Stimulated activated CD8-positive, alpha-beta memory T cell treated with anti-CD3 and anti-CD28 coated beads, Interleukin-15, amount 100 ng/mL, for 1 hour (primary cell): ENCODE measurements around the gene SNAPC4.

Experiments
- DNase-seq: peaks from one replicate; pipeline ENCODE4 v3.0.0-alpha.2; 2020; ENCODE audit warnings: low read depth

Gene SNAPC4, protein sequence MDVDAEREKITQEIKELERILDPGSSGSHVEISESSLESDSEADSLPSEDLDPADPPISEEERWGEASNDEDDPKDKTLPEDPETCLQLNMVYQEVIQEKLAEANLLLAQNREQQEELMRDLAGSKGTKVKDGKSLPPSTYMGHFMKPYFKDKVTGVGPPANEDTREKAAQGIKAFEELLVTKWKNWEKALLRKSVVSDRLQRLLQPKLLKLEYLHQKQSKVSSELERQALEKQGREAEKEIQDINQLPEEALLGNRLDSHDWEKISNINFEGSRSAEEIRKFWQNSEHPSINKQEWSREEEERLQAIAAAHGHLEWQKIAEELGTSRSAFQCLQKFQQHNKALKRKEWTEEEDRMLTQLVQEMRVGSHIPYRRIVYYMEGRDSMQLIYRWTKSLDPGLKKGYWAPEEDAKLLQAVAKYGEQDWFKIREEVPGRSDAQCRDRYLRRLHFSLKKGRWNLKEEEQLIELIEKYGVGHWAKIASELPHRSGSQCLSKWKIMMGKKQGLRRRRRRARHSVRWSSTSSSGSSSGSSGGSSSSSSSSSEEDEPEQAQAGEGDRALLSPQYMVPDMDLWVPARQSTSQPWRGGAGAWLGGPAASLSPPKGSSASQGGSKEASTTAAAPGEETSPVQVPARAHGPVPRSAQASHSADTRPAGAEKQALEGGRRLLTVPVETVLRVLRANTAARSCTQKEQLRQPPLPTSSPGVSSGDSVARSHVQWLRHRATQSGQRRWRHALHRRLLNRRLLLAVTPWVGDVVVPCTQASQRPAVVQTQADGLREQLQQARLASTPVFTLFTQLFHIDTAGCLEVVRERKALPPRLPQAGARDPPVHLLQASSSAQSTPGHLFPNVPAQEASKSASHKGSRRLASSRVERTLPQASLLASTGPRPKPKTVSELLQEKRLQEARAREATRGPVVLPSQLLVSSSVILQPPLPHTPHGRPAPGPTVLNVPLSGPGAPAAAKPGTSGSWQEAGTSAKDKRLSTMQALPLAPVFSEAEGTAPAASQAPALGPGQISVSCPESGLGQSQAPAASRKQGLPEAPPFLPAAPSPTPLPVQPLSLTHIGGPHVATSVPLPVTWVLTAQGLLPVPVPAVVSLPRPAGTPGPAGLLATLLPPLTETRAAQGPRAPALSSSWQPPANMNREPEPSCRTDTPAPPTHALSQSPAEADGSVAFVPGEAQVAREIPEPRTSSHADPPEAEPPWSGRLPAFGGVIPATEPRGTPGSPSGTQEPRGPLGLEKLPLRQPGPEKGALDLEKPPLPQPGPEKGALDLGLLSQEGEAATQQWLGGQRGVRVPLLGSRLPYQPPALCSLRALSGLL (N-terminal part only)

DNA sequence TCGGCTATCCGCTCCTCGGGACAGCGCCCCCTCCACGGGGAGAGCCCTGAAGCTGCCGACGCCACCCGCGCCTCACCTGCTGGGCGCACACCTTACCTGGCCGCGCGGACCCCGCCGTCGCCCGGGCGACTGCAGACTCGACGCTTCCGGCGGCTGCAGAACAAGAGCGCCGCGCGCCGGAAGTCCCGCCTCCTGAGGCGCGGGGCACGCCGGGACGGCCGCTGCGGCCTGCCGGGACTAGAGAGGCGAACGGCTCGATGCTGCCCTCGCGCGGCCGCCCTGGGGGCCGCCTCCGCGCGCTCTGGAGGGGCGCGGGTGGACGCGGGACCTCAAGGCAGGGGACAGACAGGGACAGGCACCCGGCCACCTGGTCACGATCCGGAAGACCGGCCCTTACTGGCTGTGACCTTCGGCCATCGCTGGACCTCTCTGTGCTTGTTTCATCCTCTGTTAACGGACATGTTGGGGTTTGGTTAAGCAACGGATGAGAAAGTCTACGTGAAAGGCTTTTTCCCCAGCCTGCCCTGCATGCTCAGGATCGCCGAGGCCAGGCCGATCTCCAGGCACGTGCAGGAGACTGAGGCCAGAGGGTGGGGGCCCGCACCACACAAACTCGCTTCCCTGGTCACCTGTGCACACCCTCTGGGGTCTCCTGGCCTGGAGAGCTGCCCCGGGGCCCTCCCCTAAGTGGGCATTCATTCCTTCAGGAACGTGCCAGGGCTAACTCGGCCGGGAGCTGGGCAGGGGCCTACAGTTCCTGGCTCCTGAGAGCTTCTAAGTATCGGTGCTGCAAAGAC lies at the start of gene SNAPC4:
SNAPC4 (minus strand) TSS at position 133 of the 797 bp plus-strand sequence. CDS start 1,742 bp downstream, outside the sequence.
- peak; percentile 65 for DNase-seq

DNA sequence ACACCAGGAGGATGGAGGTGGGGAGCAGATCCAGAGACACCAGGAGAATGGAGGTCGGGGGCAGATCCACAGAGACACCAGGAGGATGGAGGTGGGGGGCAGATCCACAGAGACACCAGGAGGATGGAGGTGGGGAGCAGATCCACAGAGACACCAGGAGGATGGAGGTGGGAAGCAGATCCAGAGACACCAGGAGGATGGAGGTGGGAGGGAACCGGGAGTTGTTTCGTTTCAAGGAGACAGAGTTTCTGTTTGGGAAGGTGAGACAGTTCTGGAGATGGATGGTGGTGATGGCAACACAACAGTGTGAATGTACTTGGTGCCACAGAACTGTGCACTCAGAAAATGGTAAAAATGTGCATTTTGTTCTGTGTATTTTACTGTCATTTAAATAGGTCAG lies 48.7 kb upstream of the SNAPC4 start:
- DNase-seq: no peak

DNA sequence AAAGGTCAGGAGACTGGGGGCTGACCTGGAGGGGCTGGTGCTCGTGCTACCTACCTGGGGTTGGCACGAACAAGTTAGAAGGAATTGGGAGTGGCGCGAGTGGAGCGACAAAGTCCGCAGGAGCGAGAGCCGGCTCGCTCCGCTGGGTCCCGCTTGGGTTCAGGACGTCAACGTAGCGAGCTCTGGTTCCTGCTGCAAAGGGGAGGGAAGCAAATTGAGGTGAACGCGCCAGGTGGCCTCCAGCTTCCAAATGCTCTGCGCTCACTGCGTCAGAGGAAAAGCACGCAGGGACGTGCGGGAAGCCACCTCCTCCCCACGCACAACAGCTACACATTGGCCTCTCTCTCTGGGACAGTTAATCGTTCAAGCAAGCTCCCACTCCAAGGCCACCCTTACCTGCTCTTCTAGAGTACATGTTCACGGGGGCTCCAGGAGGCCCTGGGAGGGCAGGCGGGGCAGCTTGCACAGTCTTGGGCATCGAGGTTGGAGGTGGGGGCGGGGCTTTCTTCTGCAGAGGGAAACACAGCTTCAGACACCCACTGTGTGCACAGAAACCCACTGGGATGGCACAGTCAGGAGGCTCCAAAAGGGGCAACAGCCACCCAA lies 47.3 kb upstream of the SNAPC4 start:
- DNase-seq: no peak

DNA sequence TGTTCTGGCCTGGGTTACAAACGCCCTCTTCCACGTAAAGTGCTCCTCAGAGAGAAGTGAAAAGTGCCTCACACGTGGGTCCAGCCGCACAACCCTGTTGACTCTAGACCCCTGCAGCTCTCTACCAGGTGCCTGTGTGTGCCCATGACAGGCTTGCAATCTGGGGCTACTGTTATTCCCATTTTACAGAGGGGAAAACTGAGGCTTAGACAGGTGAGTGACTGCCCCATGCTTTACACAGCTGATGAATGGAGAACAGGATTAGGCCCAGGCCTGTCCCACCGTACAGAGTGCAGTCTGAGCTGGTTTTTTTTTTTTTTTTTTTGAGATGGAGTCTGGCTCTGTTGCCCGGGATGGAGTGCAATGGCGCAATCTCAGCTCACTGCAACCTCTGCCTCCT lies 45.8 kb upstream of the SNAPC4 start:
- DNase-seq: no peak

DNA sequence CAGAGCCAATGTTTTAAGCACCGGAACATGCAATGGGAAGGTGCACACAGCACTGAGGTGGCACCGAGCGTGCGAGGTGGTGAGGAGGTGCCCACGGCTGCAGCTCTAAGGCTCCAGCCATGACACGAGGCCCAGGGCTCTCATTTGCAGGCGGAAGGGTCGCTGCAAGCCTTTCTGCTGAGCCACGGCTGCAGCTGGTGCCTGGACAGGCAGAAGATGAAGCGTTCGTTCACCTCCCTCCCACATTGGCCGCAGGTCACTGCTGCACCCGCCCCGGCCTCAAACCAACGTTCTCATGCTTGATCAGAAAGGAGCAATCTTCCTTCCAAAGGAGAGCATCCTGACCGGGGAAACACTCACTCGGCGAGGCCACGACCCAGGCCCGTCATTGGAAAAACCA lies 44.1 kb upstream of the SNAPC4 start:
- DNase-seq: no peak

DNA sequence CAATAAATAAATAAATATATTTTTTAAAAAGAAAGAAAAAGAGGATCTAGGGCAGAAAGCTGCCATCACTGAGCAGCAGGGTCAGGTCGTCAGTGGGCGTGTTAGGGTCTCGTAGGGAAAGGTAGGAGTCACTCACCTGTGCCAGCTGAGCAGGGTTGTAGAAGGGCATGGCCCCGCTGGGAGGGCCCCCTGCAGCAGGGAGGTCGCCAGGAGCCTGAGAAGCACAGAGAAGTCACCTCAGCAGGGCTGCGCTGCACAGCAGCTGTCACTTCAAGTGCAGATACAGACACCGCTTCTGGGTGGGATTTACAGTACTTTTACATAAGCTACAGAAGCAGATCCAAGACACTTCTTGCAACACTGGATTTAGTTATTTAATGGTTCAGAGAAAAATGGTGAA lies 43.7 kb upstream of the SNAPC4 start:
- DNase-seq: no peak

DNA sequence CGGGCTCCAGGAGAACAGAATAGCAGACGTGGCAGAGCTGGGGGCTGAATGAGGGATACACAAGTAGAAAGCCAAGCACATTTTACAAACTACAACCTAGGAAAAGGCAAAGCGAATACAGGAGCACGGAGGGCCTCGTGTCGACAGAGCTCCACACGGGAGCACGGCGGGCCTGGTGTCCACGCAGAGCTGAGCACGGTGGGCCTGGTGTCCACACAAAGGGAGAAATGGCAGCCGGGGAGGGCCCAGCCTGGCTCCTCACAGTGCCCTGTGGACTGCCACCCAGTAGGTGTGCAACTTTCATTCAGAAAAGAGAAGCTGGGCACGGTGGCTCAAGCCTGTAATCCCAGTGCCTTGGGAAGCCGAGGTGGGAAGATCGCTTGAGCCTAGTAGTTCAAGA lies 43.1 kb upstream of the SNAPC4 start:
- DNase-seq: no peak

DNA sequence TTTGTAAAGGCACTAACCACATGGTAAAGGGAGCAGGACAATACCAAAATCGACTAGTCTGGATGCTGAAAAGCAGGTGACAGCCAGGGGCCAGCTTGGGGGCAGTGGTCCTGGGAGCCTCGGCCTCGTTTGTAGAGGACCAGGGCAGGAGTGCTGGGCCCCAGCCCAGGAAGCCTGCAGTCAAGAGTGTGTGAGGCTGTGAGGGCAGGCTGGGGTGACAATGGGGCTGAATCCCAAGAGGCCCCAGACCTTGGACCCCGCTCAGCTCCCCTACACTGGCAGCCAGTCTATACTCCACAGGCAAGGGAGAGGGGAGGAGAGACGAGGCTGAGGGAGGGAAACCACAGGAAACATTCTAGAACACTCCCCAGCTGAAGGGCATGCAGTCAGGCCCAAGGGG lies 42.3 kb upstream of the SNAPC4 start:
- DNase-seq: no peak

DNA sequence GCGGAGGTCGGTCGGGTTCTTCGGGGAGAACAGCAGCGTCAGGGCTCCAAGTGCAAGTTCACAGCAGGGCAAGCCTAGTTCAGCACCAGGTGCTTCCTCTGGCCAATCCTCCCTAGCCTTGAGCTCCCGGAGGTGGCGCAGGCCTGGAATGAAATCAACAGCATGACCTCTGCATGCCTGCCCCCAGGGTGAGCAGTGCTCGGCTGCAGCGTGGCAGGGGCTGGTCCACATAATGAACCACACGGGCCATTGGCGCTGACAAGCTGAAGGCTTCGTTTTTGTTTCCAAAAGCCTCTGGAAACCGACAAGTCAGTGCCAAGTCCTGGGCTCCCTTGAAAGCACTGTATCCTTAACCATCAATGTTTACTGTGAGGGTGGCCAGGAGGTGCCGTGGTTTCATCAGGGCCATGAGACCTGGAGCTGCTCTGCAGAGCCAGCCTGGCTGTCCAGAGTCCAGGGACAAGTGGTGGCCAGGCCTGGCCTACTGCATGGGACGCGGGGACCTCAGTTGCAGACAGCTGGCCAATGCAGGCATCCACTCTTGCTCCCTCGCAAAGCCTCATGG lies 41.8 kb upstream of the SNAPC4 start:
- no peak for DNase-seq

DNA sequence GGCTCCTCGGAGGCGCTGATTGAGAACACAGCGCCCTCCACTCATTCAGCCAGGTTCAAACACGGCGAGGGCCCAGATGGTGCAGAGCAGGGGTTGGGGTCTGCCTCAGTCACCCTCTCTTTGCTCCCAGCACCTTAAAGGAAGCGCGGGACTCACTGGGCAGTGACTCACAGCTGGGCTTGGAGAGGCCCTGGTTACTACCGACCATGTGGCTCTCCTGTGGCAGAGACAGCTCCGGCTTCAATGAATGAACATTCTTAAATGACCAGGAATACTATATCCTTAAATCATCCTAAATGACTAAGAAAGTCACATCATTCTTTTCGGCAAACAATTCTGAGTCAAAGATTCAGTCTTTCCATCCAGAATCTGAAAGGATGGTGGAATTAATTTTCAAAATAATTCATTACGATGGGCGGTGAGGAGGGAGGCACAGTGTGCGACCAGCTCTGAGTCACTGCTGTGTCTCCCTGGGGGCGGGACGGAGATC lies 41.3 kb upstream of the SNAPC4 start:
- DNase-seq: no peak

DNA sequence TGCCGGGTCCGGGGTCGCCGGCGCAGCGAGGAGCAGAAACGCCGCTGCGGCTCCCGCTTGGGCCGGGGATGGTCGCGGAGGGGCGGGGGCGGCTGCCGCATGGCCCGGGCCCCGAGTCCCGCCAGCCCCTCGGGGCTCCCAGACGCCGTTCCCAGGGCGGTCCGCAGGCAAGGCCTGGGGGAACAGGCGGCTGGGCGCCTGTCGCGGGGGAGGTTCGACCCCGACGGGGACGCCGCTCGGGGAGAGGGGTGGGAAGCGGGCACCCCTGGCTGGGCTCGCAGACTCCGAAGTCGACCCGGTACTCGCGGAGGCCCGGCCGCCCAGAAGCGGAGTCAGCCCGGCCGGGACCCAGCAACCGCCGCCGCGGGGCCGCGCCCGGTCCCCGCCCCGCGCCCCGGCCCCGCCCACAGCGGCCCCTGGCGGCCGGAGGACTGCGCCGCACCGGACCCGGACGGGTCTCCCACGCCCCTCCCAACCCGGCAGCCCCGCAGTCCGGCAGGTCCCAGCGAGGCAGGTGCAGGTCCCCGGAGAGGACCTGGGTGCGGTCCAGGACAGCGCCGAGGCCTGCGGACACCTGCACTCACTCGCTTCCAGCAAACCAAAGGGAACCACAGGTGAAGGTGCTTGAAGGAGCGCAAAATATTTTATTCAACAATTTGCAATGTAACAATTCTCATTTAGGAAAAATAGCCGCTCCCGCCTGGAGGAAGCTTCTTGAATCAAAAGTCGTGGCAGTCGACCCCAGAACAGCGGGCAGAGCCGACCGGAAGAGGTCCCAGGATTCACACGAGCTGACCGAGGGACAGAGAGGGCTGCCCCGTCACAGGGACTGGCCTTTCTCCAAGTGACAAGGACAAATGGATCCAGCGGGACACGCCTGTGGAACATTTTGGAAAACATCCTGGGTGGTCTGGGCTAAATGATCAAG lies 39.8 kb upstream of the SNAPC4 start, which contains the start of gene INPP5E:
INPP5E (minus strand) TSS at position 365 of the 928 bp plus-strand sequence. CDS start 426 bp downstream, outside the sequence.
- peak; percentile 62 for DNase-seq

DNA sequence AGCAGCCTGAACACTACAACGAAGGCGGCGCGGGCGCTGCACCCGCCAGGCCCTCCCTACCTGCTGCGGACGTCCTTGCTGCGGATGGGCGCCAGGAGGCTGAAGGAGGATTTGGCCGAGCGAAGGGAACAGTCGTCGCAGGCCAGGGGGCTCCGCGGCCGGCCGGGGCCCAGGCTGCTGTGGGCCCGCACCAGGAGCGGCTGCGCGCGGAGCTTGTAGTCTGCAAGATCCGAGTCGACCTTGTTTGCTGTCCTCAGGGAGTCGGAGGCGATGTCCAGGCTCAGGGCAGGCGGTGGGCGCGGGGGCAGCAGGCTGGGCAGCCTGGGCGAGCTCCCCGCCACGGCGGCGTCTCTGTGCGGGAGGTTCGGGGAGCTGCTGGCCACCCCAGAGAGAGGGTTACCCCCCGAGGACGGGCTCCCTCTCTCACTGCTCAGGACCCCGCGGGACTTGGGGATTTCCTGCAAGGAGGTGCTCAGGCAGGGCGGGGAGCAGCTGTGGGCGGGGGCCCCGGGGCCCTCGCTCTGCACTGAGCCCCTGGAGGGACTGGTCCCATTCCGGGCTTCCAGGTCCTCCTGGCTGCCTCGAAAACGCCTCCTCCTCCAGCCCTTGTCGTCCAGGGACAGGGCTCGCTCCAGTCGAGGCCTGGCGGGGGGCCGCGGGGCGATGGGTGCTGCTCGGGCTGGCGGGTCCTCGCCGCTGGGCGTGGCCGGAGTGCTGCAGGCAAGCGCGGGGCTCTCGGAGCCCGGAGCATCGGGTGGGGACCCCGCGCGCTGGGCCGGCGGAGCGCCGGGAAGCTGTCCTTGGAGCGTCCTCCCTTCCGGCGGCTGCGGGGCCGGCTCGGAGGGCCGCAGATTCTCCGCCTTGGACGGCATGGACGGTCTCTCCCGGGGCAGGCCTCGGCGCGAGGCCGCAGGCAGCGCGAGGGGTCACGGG lies 38.8 kb upstream of the SNAPC4 start:
- peak; percentile 18 for DNase-seq

DNA sequence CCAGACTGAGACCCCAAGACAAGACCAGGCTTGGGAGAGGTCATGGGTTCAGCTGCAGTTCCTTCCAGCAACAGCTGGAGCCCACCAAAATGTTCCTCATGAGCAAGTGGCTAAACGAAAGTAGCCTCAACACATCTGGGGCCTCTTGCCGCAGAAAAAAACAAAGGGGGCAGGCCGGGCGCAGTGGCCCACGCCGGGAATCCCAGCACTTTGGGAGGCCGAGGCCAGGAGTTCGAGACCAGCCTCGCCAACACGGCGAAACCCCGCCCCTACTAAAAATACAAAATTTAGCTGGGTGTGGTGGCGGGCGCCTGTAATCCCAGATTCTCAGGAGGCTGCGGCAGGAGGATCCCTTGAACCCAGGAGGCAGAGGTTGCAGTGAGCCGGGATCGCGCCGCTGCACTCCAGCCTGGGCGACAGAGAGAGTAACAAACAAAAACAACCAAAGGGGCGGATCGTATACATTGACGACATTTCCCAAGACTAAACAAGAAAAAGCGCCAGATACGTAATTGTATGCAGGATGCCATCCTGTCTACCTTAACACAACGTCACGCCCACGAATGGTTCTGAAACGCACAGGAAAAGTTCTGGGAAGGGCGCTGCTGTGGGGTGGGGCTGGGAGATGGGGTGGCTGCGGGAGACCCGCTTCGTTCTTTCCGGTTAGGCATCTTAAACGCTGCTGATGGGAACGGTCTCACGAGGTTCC lies 38.0 kb upstream of the SNAPC4 start:
- DNase-seq: no peak

DNA sequence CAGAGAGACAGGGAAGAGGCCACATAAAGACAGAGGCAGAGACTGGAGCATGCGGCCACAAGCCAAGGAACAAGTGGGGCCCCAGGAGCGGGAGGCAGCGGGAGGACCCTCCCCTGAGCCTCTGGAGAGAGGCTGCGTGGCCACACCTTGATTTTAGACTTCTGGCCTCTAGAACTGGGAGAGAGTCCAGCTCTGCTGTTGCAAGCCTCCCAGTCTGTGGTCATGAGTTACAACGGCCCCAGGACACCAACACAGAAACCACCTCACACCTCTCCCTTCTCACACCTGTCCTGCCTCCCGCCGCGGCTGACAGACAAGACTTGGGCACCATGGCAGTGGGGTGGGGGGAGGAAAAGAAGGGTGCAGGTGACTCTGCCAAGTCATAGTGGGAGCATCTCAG lies 37.5 kb upstream of the SNAPC4 start:
- DNase-seq: no peak

DNA sequence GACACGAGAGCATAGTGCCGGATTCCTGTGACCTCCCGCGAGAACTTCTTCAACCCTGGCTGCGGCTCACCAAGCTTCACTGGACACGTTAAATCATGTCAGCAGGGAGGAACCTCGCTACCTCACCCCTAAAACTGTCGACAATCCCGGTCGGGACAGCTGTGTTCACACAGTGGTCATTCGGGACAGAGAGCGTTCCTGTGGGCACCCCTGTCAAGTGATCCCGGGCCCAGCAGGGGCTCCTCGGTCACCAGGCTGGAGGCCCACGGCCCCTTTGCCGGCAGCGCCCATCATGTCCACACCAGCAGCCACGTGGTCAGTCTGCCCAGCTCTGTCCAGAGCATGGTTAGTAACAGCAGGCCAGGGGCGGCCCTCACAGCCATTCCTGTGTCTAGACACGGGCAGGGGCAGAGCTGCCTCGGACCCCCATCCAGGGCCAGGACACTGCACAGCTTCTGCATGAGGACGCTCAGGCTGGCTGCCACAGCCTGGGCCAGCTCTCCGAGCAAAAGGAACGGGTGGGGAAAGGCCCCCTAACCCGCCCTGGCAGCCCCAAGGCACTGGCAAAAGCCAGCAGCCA lies 36.2 kb upstream of the SNAPC4 start:
- no peak for DNase-seq

DNA sequence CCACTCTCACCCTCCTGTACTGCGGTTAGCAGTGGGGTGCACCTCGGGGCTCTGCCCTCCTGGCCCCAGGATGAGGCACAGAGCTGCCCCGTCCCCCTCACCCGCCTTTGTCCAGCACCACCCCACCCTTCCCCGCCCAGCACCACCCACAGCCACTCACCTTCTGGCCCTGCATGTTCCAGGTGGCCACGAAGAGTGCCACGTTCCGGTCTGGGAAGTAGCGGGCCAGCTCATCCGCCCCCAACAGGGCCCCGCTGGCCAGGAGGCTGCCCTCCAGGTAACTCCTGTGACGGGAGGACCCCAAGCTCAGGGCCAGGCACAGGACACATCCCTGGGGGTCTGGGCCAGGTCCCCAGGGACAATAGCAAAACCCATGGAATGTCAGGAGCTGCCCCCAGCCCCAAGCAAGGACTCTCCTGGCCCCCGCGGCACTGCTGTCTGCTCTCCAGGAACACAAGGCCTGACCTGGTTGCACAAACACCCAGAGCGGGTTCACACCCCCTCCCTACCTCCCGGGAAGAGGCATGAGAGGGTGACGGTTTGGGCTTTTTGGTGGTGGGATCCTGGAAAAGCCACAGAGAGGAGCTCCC lies 34.7 kb upstream of the SNAPC4 start:
- no peak for DNase-seq
